SK-N-SH treated with all-trans-retinoic acid at 6 μM for 48 hours (cell line): ENCODE results near the gene SMTNL1.

Source experiments
- ATAC-seq: fragments of 200-7000 bp; cut with Tn5 transposase; 3 replicates; pipeline ENCODE4 v1.9.1; 2020; ENCODE audit warnings: mild to moderate bottlenecking, moderate library complexity
- ARNTL ChIP-seq: fragments of 450-650 bp; formaldehyde crosslinking; IDR thresholded peaks from 2 replicates; pipeline ENCODE4 v1.5.0; 2020; ENCODE audit warnings: low read depth, mild to moderate bottlenecking, moderate library complexity, borderline replicate concordance
- CREB5 ChIP-seq: fragments of 250-450 bp; sonication (Bioruptor Pico); IDR thresholded peaks from 2 replicates; pipeline ENCODE4 v1.5.1; 2020; ENCODE audit warnings: low read depth, mild to moderate bottlenecking, moderate library complexity
- CSDC2 ChIP-seq: fragments of 250-450 bp; sonication (Bioruptor Pico); IDR thresholded peaks from 2 replicates; pipeline ENCODE4 v1.5.0; 2020; ENCODE audit warnings: mild to moderate bottlenecking, moderate library complexity
- ESRRG ChIP-seq: fragments of 250-450 bp; sonication (Bioruptor Pico); IDR thresholded peaks from 2 replicates; pipeline ENCODE4 v1.6.1; 2021; ENCODE audit warnings: mild to moderate bottlenecking
- GLIS3 ChIP-seq: fragments of 250-450 bp; sonication (Bioruptor Pico); IDR thresholded peaks from 2 replicates; pipeline ENCODE4 v1.5.0; 2020; ENCODE audit warnings: mild to moderate bottlenecking, moderate library complexity
- ISL1 ChIP-seq: fragments of 250-450 bp; sonication (Bioruptor Pico); IDR thresholded peaks from 2 replicates; pipeline ENCODE4 v2.1.2; 2022; ENCODE audit warnings: mild to moderate bottlenecking, moderate library complexity
- OSR1 ChIP-seq: fragments of 250-450 bp; sonication (Bioruptor Pico); IDR thresholded peaks from 2 replicates; pipeline ENCODE4 v1.8.0; 2022; ENCODE audit warnings: moderate library complexity, mild to moderate bottlenecking, inconsistent platforms
- PATZ1 ChIP-seq: fragments of 250-450 bp; sonication (Bioruptor Pico); IDR thresholded peaks from 2 replicates; pipeline ENCODE4 v1.8.0; 2020; ENCODE audit warnings: mild to moderate bottlenecking, moderate library complexity, borderline replicate concordance
- PPARA ChIP-seq: fragments of 250-450 bp; sonication (Bioruptor Pico); IDR thresholded peaks from 2 replicates; pipeline ENCODE4 v1.5.0; 2020; ENCODE audit warnings: mild to moderate bottlenecking, borderline replicate concordance
- RARB ChIP-seq: fragments of 250-450 bp; sonication (Bioruptor Pico); IDR thresholded peaks from 2 replicates; pipeline ENCODE4 v1.8.0; 2021; ENCODE audit warnings: mild to moderate bottlenecking, moderate library complexity
- SNAI2 ChIP-seq: fragments of 250-450 bp; sonication (Bioruptor Pico); IDR thresholded peaks from 2 replicates; pipeline ENCODE4 v1.5.0; 2020; ENCODE audit warnings: mild to moderate bottlenecking, moderate library complexity
- TCF4 ChIP-seq: fragments of 250-450 bp; sonication (Bioruptor Pico); IDR thresholded peaks from 2 replicates; pipeline ENCODE4 v1.8.0; 2021; ENCODE audit warnings: mild to moderate bottlenecking, moderate library complexity, borderline replicate concordance
- ZC3H10 ChIP-seq: fragments of 250-450 bp; sonication (Bioruptor Pico); IDR thresholded peaks from 2 replicates; pipeline ENCODE4 v1.5.1; 2021; ENCODE audit warnings: mild to moderate bottlenecking, moderate library complexity
- ZFP3 ChIP-seq: fragments of 250-450 bp; sonication (Bioruptor Pico); IDR thresholded peaks from 2 replicates; pipeline ENCODE4 v1.5.0; 2020; ENCODE audit warnings: mild to moderate bottlenecking, moderate library complexity
- ZFP30 ChIP-seq: fragments of 450-650 bp; formaldehyde crosslinking; IDR thresholded peaks from 2 replicates; pipeline ENCODE4 v1.5.0; 2022; ENCODE audit warnings: mild to moderate bottlenecking, moderate library complexity
- ZNF565 ChIP-seq: fragments of 450-650 bp; formaldehyde crosslinking; conservative IDR thresholded peaks from 2 replicates; pipeline ENCODE4 v1.5.0; 2020; ENCODE audit warnings: low read depth, mild to moderate bottlenecking, moderate library complexity
- ZNF70 ChIP-seq: fragments of 450-650 bp; formaldehyde crosslinking; IDR thresholded peaks from 2 replicates; pipeline ENCODE4 v1.5.0; 2020; ENCODE audit warnings: mild to moderate bottlenecking, moderate library complexity
- TF ChIP-seq, protein P1 (sequence below): fragments of 250-450 bp; sonication (Bioruptor Pico); IDR thresholded peaks from 2 replicates; pipeline ENCODE4 v1.5.1; 2021; ENCODE audit warnings: mild to moderate bottlenecking, moderate library complexity
- TF ChIP-seq, protein P2 (sequence below): fragments of 250-450 bp; sonication (Bioruptor Pico); IDR thresholded peaks from 2 replicates; pipeline ENCODE4 v1.5.0; 2020; ENCODE audit warnings: mild to moderate bottlenecking, moderate library complexity

The SMTNL1 gene

GRCh38 chr11:57523419-57523818 lies 14.0 kb upstream of the SMTNL1 start (continued):
- TF ChIP-seq ZNF70 (CRISPR knock-in tag) (no peak), RARB (CRISPR knock-in tag) (no peak), ZNF565 (CRISPR knock-in tag) (no peak), ZFP3 (CRISPR knock-in tag) (no peak), PATZ1 (CRISPR knock-in tag) (no peak), CSDC2 (CRISPR knock-in tag) (no peak)
- TF ChIP-seq, protein P1, sequence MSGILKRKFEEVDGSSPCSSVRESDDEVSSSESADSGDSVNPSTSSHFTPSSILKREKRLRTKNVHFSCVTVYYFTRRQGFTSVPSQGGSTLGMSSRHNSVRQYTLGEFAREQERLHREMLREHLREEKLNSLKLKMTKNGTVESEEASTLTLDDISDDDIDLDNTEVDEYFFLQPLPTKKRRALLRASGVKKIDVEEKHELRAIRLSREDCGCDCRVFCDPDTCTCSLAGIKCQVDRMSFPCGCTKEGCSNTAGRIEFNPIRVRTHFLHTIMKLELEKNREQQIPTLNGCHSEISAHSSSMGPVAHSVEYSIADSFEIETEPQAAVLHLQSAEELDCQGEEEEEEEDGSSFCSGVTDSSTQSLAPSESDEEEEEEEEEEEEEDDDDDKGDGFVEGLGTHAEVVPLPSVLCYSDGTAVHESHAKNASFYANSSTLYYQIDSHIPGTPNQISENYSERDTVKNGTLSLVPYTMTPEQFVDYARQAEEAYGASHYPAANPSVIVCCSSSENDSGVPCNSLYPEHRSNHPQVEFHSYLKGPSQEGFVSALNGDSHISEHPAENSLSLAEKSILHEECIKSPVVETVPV (CRISPR knock-in tag) = no peak
- TF ChIP-seq, all 23 proteins: peak for 0

DNA sequence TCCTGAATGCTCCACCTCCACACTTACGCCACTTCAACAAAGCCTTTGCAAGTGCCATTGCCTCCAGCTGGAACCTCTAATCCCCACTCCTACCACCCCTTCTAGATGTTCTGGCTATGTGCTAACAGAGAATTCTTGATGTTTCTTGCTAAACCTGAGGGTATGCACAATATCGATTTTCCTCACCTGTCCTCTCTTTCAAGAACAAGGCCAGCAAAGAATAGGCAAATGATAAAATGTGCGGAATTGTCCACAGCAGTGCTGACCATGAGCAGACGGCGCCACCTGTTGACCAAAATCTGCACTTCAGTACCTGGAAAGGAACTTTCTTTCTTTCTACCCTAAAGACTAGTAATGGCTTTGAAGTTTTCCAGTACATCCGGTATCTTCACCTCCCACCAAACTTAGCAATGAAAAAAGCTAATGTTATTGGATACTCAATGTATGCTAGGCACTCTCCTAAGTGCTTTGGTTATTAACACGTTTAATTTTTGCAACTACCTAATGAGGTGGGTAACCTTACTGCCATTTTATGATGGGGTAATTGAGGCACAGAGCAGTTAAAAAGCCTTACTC lies 10.3 kb upstream of the SMTNL1 start:
- TF ChIP-seq ISL1 (CRISPR knock-in tag) (no peak), OSR1 (CRISPR knock-in tag) (no peak), ZFP3 (CRISPR knock-in tag) (no peak), PATZ1 (CRISPR knock-in tag) (no peak), TCF4 (CRISPR knock-in tag) (no peak), CSDC2 (CRISPR knock-in tag) (no peak), PPARA (CRISPR knock-in tag) (no peak)
- TF ChIP-seq, protein P1 (CRISPR knock-in tag) = no peak
- peak; percentile 39 for ATAC-seq

DNA sequence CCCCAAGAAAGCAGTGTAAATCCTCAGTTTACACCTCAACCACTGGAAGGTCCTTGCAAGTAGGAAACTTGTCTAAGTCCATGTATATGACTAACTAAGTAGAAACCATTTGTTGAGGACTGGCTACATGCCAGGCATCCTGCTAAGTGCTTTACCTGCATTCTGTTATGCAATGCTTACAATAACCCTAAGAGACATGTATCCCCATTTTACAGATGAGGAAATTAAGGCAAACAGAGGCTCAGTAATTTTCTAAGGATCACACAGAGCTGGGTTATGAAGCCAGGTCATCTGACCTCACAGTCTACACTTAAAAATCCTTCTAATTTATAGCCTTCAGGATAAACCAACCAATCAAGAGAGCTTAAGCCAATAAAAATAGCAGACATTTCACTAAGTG lies 8.4 kb upstream of the SMTNL1 start:
- TF ChIP-seq ZFP30 (CRISPR knock-in tag) = no peak
- no peak for TF ChIP-seq ESRRG (CRISPR knock-in tag)
- TF ChIP-seq SNAI2 (CRISPR knock-in tag) = no peak
- TF ChIP-seq CREB5 (CRISPR knock-in tag) = no peak
- no peak for TF ChIP-seq PPARA (CRISPR knock-in tag)
- TF ChIP-seq ZC3H10 = no peak
- no peak for TF ChIP-seq ZNF70 (CRISPR knock-in tag)
- TF ChIP-seq GLIS3 (CRISPR knock-in tag) = no peak
- no peak for TF ChIP-seq ARNTL (CRISPR knock-in tag)
- TF ChIP-seq, protein P1 (CRISPR knock-in tag) = no peak
- TF ChIP-seq RARB (CRISPR knock-in tag) = no peak
- no peak for TF ChIP-seq ZFP3 (CRISPR knock-in tag)
- TF ChIP-seq CSDC2 (CRISPR knock-in tag) = no peak
- TF ChIP-seq, protein P2, sequence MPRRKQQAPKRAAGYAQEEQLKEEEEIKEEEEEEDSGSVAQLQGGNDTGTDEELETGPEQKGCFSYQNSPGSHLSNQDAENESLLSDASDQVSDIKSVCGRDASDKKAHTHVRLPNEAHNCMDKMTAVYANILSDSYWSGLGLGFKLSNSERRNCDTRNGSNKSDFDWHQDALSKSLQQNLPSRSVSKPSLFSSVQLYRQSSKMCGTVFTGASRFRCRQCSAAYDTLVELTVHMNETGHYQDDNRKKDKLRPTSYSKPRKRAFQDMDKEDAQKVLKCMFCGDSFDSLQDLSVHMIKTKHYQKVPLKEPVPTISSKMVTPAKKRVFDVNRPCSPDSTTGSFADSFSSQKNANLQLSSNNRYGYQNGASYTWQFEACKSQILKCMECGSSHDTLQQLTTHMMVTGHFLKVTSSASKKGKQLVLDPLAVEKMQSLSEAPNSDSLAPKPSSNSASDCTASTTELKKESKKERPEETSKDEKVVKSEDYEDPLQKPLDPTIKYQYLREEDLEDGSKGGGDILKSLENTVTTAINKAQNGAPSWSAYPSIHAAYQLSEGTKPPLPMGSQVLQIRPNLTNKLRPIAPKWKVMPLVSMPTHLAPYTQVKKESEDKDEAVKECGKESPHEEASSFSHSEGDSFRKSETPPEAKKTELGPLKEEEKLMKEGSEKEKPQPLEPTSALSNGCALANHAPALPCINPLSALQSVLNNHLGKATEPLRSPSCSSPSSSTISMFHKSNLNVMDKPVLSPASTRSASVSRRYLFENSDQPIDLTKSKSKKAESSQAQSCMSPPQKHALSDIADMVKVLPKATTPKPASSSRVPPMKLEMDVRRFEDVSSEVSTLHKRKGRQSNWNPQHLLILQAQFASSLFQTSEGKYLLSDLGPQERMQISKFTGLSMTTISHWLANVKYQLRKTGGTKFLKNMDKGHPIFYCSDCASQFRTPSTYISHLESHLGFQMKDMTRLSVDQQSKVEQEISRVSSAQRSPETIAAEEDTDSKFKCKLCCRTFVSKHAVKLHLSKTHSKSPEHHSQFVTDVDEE (CRISPR knock-in tag) = no peak
- no peak for ATAC-seq
